T47D (cell line): ENCODE data around the gene CETN1.

Experiments
- DNase-seq, 2 experiments: peaks; one replicate each; pipeline versions ENCODE4 v3.0.0 to v3.0.0-alpha.2; 2011 to 2012; ENCODE audit warnings: low read depth in 1 of 2, low spot score in 1 of 2
- JUND ChIP-seq: IDR thresholded peaks from 2 replicates; pipeline ENCODE4 v1.6.1; 2012; ENCODE audit warnings: low read depth
- in situ Hi-C: cut with HindIII; loops from 2 replicates; pipeline ENCODE4 v1.10.0; 2016; ENCODE audit warnings: low sequenced_read_pairs, low pct_unique_long_range_greater_than_20kb

CETN1 gene

DNA sequence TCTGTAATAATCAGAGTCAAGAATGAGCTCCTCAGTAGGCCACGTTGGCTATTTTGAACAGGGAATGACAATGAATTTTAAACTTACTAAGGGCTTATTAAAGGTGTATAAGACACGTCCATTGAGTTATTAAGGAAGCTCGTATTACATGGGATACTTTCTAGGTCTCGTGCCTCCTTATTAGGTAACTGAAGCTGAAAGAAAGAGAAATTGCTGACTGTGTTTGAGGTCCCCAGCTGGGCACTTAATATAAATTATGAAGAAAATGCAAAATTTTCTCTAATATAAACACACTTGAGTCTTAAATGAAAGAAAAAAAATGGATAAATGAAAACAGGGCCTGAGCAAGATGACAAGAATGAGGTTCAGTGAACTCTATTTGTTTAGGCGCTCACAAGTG is 38.4 kb downstream of the CETN1 start:
- no peak for TF ChIP-seq JUND
- in situ Hi-C loops: no loop called here
- no peak for DNase-seq

GRCh38 chr18:621291-622043 is 41.3 kb downstream of the CETN1 start:
- TF ChIP-seq JUND: no peak
- in situ Hi-C loops: no loop called here
- DNase-seq: no peak

DNA sequence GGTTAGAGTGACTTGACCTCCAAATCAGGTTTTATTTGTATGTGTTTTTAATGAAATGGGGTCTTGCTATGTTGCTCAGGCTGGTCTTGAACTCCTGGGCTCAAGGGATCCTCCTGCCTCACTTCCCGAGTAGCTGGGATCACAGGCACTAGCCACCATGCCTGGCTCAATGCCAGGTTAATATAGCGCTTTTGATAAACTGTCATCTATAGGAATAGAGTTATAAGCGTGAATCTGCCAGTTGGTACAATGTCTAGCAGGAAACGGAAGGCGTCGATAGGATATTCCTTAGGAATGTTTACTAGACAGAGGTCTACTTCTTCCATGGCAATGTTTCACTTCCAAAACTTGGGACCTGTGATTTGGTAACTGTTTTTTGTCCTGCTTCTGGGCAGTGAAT is 42.1 kb downstream of the CETN1 start:
- no peak for DNase-seq
- in situ Hi-C loops: no loop called here

DNA sequence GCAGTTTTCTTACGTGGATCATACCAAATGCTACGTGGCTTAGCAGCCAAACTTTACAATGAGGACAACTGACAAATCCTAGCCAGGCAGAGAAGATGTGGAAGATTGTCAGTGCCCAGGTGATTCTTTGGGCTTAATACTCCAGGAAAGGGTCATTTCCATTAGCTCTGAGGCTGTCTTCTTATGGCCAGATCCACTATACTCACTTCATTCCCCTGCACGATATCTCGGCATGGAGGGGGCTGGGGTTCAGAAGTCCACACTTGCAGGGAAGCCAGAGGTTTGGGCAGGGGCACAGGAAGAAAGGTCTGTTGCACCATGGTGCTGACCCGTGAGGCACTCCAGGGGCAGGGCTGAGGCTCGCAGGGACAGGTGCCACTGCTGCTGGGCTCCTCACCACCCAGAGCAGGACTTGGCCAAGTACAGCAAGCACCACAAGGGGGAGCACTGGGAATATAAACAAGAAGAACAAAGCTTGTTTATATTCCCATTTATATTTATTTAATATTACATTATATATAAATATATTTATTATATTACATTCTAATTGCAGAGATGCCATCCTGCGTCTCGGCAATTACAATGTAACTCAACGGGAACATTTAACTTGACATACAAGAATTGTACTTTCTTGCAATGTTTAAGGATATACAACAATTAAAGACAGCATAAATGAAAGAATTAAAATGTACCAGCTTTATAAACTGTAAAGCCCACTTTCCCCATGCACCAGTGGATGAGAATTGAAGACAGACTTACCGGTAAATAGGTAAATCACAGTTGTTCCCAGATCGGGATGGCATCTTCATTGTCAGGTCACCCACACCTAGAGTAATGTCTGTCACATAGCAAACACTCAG is 43.8 kb downstream of the CETN1 start:
- in situ Hi-C loops: no loop called here
- TF ChIP-seq JUND: no peak
- DNase-seq: peak in 1 of 2 experiments; percentile 76

More for the DNA sequence above, 42.1 kb downstream of the CETN1 start:
- TF ChIP-seq JUND: no peak

DNA sequence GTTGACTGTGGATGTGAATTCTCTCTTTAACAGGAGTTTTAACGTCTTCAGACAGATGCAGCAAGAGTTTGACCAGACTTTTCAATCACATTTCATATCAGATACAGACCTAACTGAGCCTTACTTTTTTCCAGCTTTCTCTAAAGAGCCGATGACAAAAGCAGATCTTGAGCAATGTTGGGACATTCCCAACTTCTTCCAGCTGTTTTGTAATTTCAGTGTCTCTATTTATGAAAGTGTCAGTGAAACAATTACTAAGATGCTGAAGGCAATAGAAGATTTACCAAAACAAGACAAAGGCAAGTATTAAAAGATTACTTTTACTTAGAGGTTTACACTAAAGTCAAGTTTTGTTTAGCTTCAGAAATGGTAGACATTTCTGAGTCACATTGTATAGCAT is 47.1 kb downstream of the CETN1 start:
- no peak for DNase-seq
- in situ Hi-C loops: no loop called here

GRCh38 chr18:629269-630150 is 49.3 kb downstream of the CETN1 start:
- in situ Hi-C loops: no loop called here
- TF ChIP-seq JUND: no peak
- DNase-seq: no peak

More for the DNA sequence above, 47.1 kb downstream of the CETN1 start:
- no peak for TF ChIP-seq JUND

- in situ Hi-C loops: no loop called here
- no peak for DNase-seq
- TF ChIP-seq JUND: no peak
Measured at GRCh38 chr18:631560-631959, 51.4 kb downstream of the CETN1 start.
